Occipital lobe (tissue), 2 donors: ENCODE data around the gene IL3RA. TPM values are rescaled to one million over a fixed set of nuclear protein-coding genes. Genes with fewer than 3 reads are reported as not detected.
"Not testable (repeated sequence)": the region's sequence is repeated elsewhere in the genome, so short reads cannot be mapped to it uniquely, and the experiment has no call there.

Experiments used
- DNase-seq: peaks from one replicate; lab custom pipeline; 2025; lab: John Stamatoyannopoulos, UW
- total RNA-seq: library from RNA; depleted of rRNA; stranded (reverse); fragments of >200 nt; gene quantifications from one replicate; pipeline ENCODE4 v1.2.3, GENCODE V29; 2014

The IL3RA gene
- total RNA-seq, 1 donor from 2014 or later, result 0.94 TPM

- no peak for DNase-seq
These were observed 62.1 kb downstream of the IL3RA start for GRCh38 chrX:1398431-1399340.

- no peak for DNase-seq
These were observed 63.5 kb downstream of the IL3RA start for GRCh38 chrX:1400049-1400448.

GRCh38 chrX:1400742-1401471, 64.3 kb downstream of the IL3RA start:
- DNase-seq, result no peak

GRCh38 chrX:1401611-1402430, 65.2 kb downstream of the IL3RA start:
- no peak for DNase-seq

GRCh38 chrX:1403228-1403627, 66.6 kb downstream of the IL3RA start:
- no peak for DNase-seq

GRCh38 chrX:1403867-1404266, 67.3 kb downstream of the IL3RA start:
- not testable (repeated sequence) for DNase-seq

- not testable (repeated sequence) for DNase-seq
These were observed 69.2 kb downstream of the IL3RA start for GRCh38 chrX:1405769-1406168.

- DNase-seq, result no peak
These were observed 70.5 kb downstream of the IL3RA start for GRCh38 chrX:1407035-1407434.

GRCh38 chrX:1411326-1411725, 74.7 kb downstream of the IL3RA start:
- no peak for DNase-seq

- DNase-seq, result no peak
These were observed 76.1 kb downstream of the IL3RA start for GRCh38 chrX:1412551-1413161.

GRCh38 chrX:1416327-1416784, 79.8 kb downstream of the IL3RA start:
- DNase-seq, result no peak

GRCh38 chrX:1416965-1417760, 80.6 kb downstream of the IL3RA start:
- no peak for DNase-seq

- DNase-seq, result no peak
These were observed 81.6 kb downstream of the IL3RA start for GRCh38 chrX:1417921-1418771.

GRCh38 chrX:1418901-1419544, 82.4 kb downstream of the IL3RA start:
- DNase-seq, result no peak

GRCh38 chrX:1419545-1420355, 83.2 kb downstream of the IL3RA start:
- DNase-seq, result no peak

- no peak for DNase-seq
These were observed 83.8 kb downstream of the IL3RA start for GRCh38 chrX:1420371-1420770.

- no peak for DNase-seq
These were observed 85.0 kb downstream of the IL3RA start for GRCh38 chrX:1421433-1422134.

- no peak for DNase-seq
These were observed 85.5 kb downstream of the IL3RA start for GRCh38 chrX:1422135-1422465.
